H1 (cell line): ENCODE data around the gene SHROOM3. TPM values are rescaled to one million over a fixed set of nuclear protein-coding genes. Genes with fewer than 3 reads are reported as not detected.

Experiments used
- CTCF ChIA-PET: fragments of 300-600 bp; sonication (Branson Sonifier 250); formaldehyde crosslinking; loops from one replicate; lab custom pipeline; 2021; ENCODE audit not compliant: partially characterized antibody; lab: Charles Lee
- POLR2A ChIA-PET: fragments of 300-600 bp; sonication (Branson Sonifier 250); formaldehyde crosslinking; loops from one replicate; lab custom pipeline; 2021; ENCODE audit warnings: inconsistent platforms; ENCODE audit not compliant: partially characterized antibody; lab: Charles Lee
- DNase-seq, 2 experiments: peaks; one replicate each; pipeline versions ENCODE4 v3.0.0 to v3.0.0-alpha.2; 2010 to 2022; ENCODE audit warnings: low spot score in 2 of 2, low read depth in 1 of 2, mixed read lengths in 1 of 2
- FAIRE-seq: peaks from 2 replicates; lab custom pipeline; 2011; peaks lifted over from hg19 to GRCh38; lab: Jason Lieb, UNC
- H2AFZ ChIP-seq: 2 replicates; pipeline ENCODE4 v1.8.1; 2012; ENCODE audit warnings: low read length, inconsistent platforms
- H2AK5ac ChIP-seq: 2 replicates; pipeline ENCODE4 v1.6.1; 2013; ENCODE audit warnings: low read depth, low read length
- H2BK120ac ChIP-seq: replicated peaks from 2 replicates; pipeline ENCODE3; 2013; ENCODE audit warnings: low read depth, low read length, inconsistent platforms
- H2BK12ac ChIP-seq: 2 replicates; pipeline ENCODE4 v1.6.1; 2013; ENCODE audit warnings: low read depth, low read length
- H2BK15ac ChIP-seq: 2 replicates; pipeline ENCODE4 v1.6.1; 2013; ENCODE audit warnings: low read length
- H2BK20ac ChIP-seq: 2 replicates; pipeline ENCODE4 v1.6.1; 2013; ENCODE audit warnings: low read length
- H2BK5ac ChIP-seq: 2 replicates; pipeline ENCODE4 v1.6.1; 2013; ENCODE audit warnings: low read depth, low read length
- H3K14ac ChIP-seq: 2 replicates; pipeline ENCODE4 v1.6.1; 2013; ENCODE audit warnings: inconsistent platforms; ENCODE audit not compliant: insufficient read length
- H3K18ac ChIP-seq: 2 replicates; pipeline ENCODE4 v1.6.1; 2013; ENCODE audit warnings: low read length; ENCODE audit errors: extremely low read depth
- H3K23ac ChIP-seq: 2 replicates; pipeline ENCODE4 v1.6.1; 2013; ENCODE audit warnings: inconsistent platforms; ENCODE audit not compliant: insufficient read length
- H3K23me2 ChIP-seq: 2 replicates; pipeline ENCODE4 v1.6.1; 2013; ENCODE audit warnings: low read depth, low read length
- H3K27ac ChIP-seq: 2 replicates; pipeline ENCODE4 v1.6.1; 2011; ENCODE audit warnings: low read depth, low read length, inconsistent platforms
- H3K27me3 ChIP-seq, 4 experiments: replicated peaks in 1 of 4; 1 replicate in 1 of 4; 2 replicates in 3 of 4; pipeline versions ENCODE4 v1.6.1 to v1.8.1; 2011 to 2013; ENCODE audit warnings: low read length in 3 of 4, mild to moderate bottlenecking in 3 of 4, inconsistent platforms in 2 of 4, mixed read lengths in 2 of 4, moderate library complexity in 1 of 4; ENCODE audit not compliant: control insufficient read depth in 3 of 4, insufficient read depth in 3 of 4; ENCODE audit errors: extremely low read depth in 1 of 4
- H3K36me3 ChIP-seq, 4 experiments: 2 replicates each; pipeline versions ENCODE4 v1.6.1 to v1.8.1; 2011 to 2013; ENCODE audit warnings: mild to moderate bottlenecking in 4 of 4, low read length in 3 of 4, moderate library complexity in 2 of 4, control low read depth in 1 of 4, inconsistent platforms in 1 of 4; ENCODE audit not compliant: insufficient read depth in 4 of 4, control insufficient read depth in 2 of 4
- H3K4ac ChIP-seq: replicated peaks from 2 replicates; pipeline ENCODE3; 2013; ENCODE audit warnings: low read length, low read depth, mixed read lengths, inconsistent platforms; ENCODE audit not compliant: insufficient read length
- H3K4me1 ChIP-seq, 4 experiments: replicated peaks in 1 of 4; 1 replicate in 1 of 4; 2 replicates in 3 of 4; pipeline versions ENCODE4 v1.6.1 to v1.8.1; 2011 to 2013; ENCODE audit warnings: low read length in 3 of 4, inconsistent platforms in 2 of 4, mixed read lengths in 1 of 4; ENCODE audit not compliant: insufficient read depth in 4 of 4, control insufficient read depth in 3 of 4
- H3K4me2 ChIP-seq, 2 experiments: 2 replicates each; pipeline versions ENCODE4 v1.6.1 to v1.8.1; 2011 to 2013; ENCODE audit warnings: low read depth in 2 of 2, low read length in 2 of 2, control low read depth in 1 of 2, inconsistent platforms in 1 of 2, mild to moderate bottlenecking in 1 of 2; ENCODE audit not compliant: insufficient read depth in 1 of 2
- H3K4me3 ChIP-seq, 4 experiments: fragments of 200-600, 300-600 bp in 1 of 4; sonication (generic), shearing (Covaris generic), sonication (Bioruptor Twin) in 1 of 4; 2 replicates each; pipeline versions ENCODE4 v1.5.1 to v1.8.1; 2011 to 2016; ENCODE audit warnings: low read length in 4 of 4, low read depth in 3 of 4, control low read depth in 2 of 4, inconsistent platforms in 2 of 4, mild to moderate bottlenecking in 2 of 4, mixed read lengths in 1 of 4, moderate library complexity in 1 of 4; ENCODE audit not compliant: insufficient read depth in 2 of 4; ENCODE audit errors: extremely low read depth in 1 of 4
- H3K56ac ChIP-seq: replicated peaks from 2 replicates; pipeline ENCODE3; 2013; ENCODE audit warnings: low read depth, mild to moderate bottlenecking, mixed read lengths, low read length, inconsistent platforms; ENCODE audit not compliant: insufficient read length
- H3K79me1 ChIP-seq: 2 replicates; pipeline ENCODE4 v1.6.1; 2013; ENCODE audit warnings: low read depth, low read length, control low read depth
- H3K79me2 ChIP-seq, 2 experiments: 2 replicates each; pipeline versions ENCODE4 v1.6.1 to v1.8.1; 2012 to 2013; ENCODE audit warnings: low read length in 2 of 2, mild to moderate bottlenecking in 2 of 2, inconsistent platforms in 1 of 2; ENCODE audit not compliant: insufficient read depth in 2 of 2, control insufficient read depth in 1 of 2
- H3K9ac ChIP-seq, 4 experiments: replicated peaks in 1 of 4; 1 replicate in 1 of 4; 2 replicates in 3 of 4; pipeline versions ENCODE4 v1.6.1 to v1.8.1; 2011 to 2013; ENCODE audit warnings: low read depth in 3 of 4, low read length in 3 of 4, control low read depth in 2 of 4, mild to moderate bottlenecking in 2 of 4, moderate library complexity in 2 of 4, inconsistent platforms in 1 of 4; ENCODE audit errors: extremely low read depth in 1 of 4
- H3K9me3 ChIP-seq, 2 experiments: 2 replicates each; pipeline versions ENCODE4 v1.6.1 to v1.8.1; 2012 to 2013; ENCODE audit warnings: mild to moderate bottlenecking in 2 of 2, moderate library complexity in 2 of 2, control low read depth in 1 of 2, inconsistent platforms in 1 of 2, low read depth in 1 of 2, low read length in 1 of 2, mixed read lengths in 1 of 2; ENCODE audit not compliant: insufficient read depth in 2 of 2
- H4K20me1 ChIP-seq, 2 experiments: replicated peaks in 1 of 2; 2 replicates each; pipeline versions ENCODE3 to v1.8.1; 2011 to 2013; ENCODE audit warnings: inconsistent platforms in 2 of 2, low read length in 2 of 2, mild to moderate bottlenecking in 1 of 2; ENCODE audit not compliant: insufficient read depth in 2 of 2, control insufficient read depth in 1 of 2
- H4K5ac ChIP-seq: 2 replicates; pipeline ENCODE4 v1.6.1; 2013; ENCODE audit warnings: low read length, low read depth, mixed read lengths, inconsistent platforms; ENCODE audit not compliant: insufficient read length
- H4K8ac ChIP-seq: 2 replicates; pipeline ENCODE4 v1.8.0; 2013; ENCODE audit warnings: mild to moderate bottlenecking, moderate library complexity, low read length, inconsistent platforms; ENCODE audit not compliant: insufficient read depth; ENCODE audit errors: extremely low read depth
- H4K91ac ChIP-seq: replicated peaks from 2 replicates; pipeline ENCODE3; 2013; ENCODE audit warnings: low read length, mixed read lengths, inconsistent platforms; ENCODE audit not compliant: insufficient read length
- BCL11A ChIP-seq, 2 experiments: IDR thresholded peaks; one replicate each; pipeline ENCODE4 v1.6.1; 2011; ENCODE audit warnings: low read depth in 2 of 2, low read length in 2 of 2, mild to moderate bottlenecking in 2 of 2
- HDAC2 ChIP-seq, 2 experiments: fragments of 300-600 bp in 1 of 2; sonication (generic) in 1 of 2; IDR thresholded peaks; 2 replicates each; pipeline ENCODE4 v1.6.1; 2011 to 2012; ENCODE audit warnings: low read depth in 2 of 2, low read length in 2 of 2, mild to moderate bottlenecking in 2 of 2, moderate library complexity in 2 of 2, borderline replicate concordance in 1 of 2, inconsistent platforms in 1 of 2
- KDM4A ChIP-seq: IDR thresholded peaks from one replicate; pipeline ENCODE4 v1.7.1; 2012; ENCODE audit warnings: low read depth, mild to moderate bottlenecking, moderate library complexity, low read length, inconsistent platforms; ENCODE audit not compliant: severe bottlenecking
- NANOG ChIP-seq: IDR thresholded peaks from 2 replicates; pipeline ENCODE4 v1.6.1; 2011; ENCODE audit warnings: low read length, low read depth, mild to moderate bottlenecking, inconsistent platforms; ENCODE audit not compliant: insufficient read depth, poor library complexity, severe bottlenecking
- RXRA ChIP-seq: IDR thresholded peaks from 2 replicates; pipeline ENCODE4 v1.6.1; 2011; ENCODE audit warnings: low read depth, mild to moderate bottlenecking, low read length, moderate library complexity; ENCODE audit not compliant: insufficient read depth
- WGBS, 2 experiments: shearing (Covaris generic) in 1 of 2; methylation state at CpG; one replicate each; pipeline versions ENCODE4 v1.1.6 to v1.1.7; 2013 to 2015; ENCODE audit warnings: low lambda C conversion rate in 2 of 2, mixed read lengths in 2 of 2, inconsistent platforms in 1 of 2, low coverage in 1 of 2, missing lambda C conversion rate in 1 of 2; ENCODE audit not compliant: insufficient replicate concordance in 2 of 2, insufficient coverage in 1 of 2, insufficient read length in 1 of 2; ENCODE audit errors: extremely low coverage in 1 of 2, missing lambda C conversion rate in 1 of 2; 5-methylcytosine and 5-hydroxymethylcytosine counted together
- polyA plus RNA-seq, 7 experiments: library from polyadenylated mRNA; depleted of rRNA in 3 of 7; stranded (reverse) in 5 of 7; unstranded in 2 of 7; fragments of >200 nt in 5 of 7; fragments of 200-250 nt in 2 of 7; gene quantifications; 1 replicate in 5 of 7; 2 replicates in 1 of 7; 4 replicates in 1 of 7; pipeline versions ENCODE4 v1.2.1 to v1.2.3, GENCODE V29; 2011 to 2013; ENCODE audit warnings: missing spikeins in 2 of 7, mixed read lengths in 2 of 7
- total RNA-seq: library from RNA; stranded (reverse); fragmentation: NEBNext Ultra II Directional; extraction: Animal tissue kit (Norgen Biotek cat#: 25700); gene quantifications from 2 replicates; pipeline ENCODE4 v1.2.1, GENCODE V29; 2021
- TF ChIP-seq, protein P1 (sequence below): IDR thresholded peaks from 2 replicates; pipeline ENCODE4 v1.6.1; 2012; ENCODE audit warnings: inconsistent platforms

Gene SHROOM3
- total and polyA plus RNA-seq, 2 of the 8 experiments (the other 6 are each of a cell fraction or from before 2014, with no cell fraction given) = 15.8 to 34.0 TPM

DNA sequence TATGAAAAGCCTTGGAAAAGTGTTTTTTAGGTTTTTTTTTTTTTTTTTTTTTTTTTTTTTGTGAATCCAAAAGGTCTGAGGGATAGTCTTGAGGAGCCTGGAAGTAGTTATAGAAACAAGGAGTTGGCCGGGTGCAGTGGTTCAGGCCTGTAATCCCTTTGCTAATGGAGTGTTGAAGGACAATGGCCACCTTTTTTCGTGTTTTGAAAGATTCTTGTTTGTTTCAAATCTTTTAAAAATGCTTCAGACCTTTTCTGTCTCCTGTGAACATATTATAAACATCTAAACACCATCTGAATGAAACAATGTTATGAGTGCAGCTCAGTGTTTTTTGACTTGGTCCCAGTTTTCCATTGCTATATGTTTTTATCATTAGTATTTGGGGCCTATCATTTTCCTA lies 285.1 kb downstream of the SHROOM3 start:
- no peak overlapping the region for H3K4me3 ChIP-seq
- H3K4me1 ChIP-seq = peaks cover 0 to 17% (median 8%) of the 10 kb centered on the region in 4 experiments; a peak in 5 of 7 replicates
- H3K56ac ChIP-seq = no peak overlapping the region
- peaks cover 0 to 48% of the 10 kb centered on the region in 2 experiments; a peak in 2 of 4 replicates for H3K79me2 ChIP-seq
- H3K4me2 ChIP-seq = no peak overlapping the region
- H2AK5ac ChIP-seq = no peak overlapping the region
- no peak overlapping the region for H2BK20ac ChIP-seq
- no peak overlapping the region for H2BK120ac ChIP-seq
- no peak overlapping the region for H2BK15ac ChIP-seq
- H2AFZ ChIP-seq = no peak overlapping the region
- H2BK12ac ChIP-seq = no peak overlapping the region
- H4K91ac ChIP-seq = no peak overlapping the region
- H3K79me1 ChIP-seq = no peaks in the 10 kb centered on the region
- no peak overlapping the region for H3K27ac ChIP-seq
- H4K20me1 ChIP-seq = peaks cover 0 to 1% of the 10 kb centered on the region in 2 experiments
- CTCF ChIA-PET = interaction anchor here (1.1 to 1.2 kb wide), 2 partner anchors 11 to 23 kb away, joined by 3 to 5 read pairs; no protein-coding TSS in a partner anchor
- H3K14ac ChIP-seq = no peak overlapping the region
- no peaks in the 10 kb centered on the region for H3K27me3 ChIP-seq
- H3K9me3 ChIP-seq = no peaks in the 10 kb centered on the region
- H3K23me2 ChIP-seq = no peaks in the 10 kb centered on the region
- 86% methylated on average over 2 of the region's 2 CpGs; no CpG with 5 or more reads in 1 of the 2 experiments for WGBS, 2 experiments
- no peak overlapping the region for H4K8ac ChIP-seq
- H3K23ac ChIP-seq = no peak overlapping the region
- H3K18ac ChIP-seq = no peak overlapping the region
- no peak overlapping the region for H4K5ac ChIP-seq
- no peak overlapping the region for H3K9ac ChIP-seq
- POLR2A ChIA-PET = interaction anchor here (0.9 kb wide), 1 partner anchor 9 kb away, joined by 3 read pairs; no protein-coding TSS in a partner anchor
- no peak overlapping the region for H2BK5ac ChIP-seq
- peak; percentile 32 for FAIRE-seq
- DNase-seq = no peak
- no peaks in the 10 kb centered on the region; a peak in 1 of 8 replicates for H3K36me3 ChIP-seq
- no peak overlapping the region for H3K4ac ChIP-seq
- TF ChIP-seq HDAC2 (IDR thresholded peaks at IDR 0.05; ENCODE audit: borderline replicate concordance in 1 of 2, low read depth in 2 of 2, low read length in 2 of 2) (no peak), NANOG (no peak), RXRA (no peak), BCL11A (IDR thresholded peaks at IDR 0.05; ENCODE audit: low read depth in 2 of 2, low read length in 2 of 2) (no peak), KDM4A (no peak)
- TF ChIP-seq, protein P1, sequence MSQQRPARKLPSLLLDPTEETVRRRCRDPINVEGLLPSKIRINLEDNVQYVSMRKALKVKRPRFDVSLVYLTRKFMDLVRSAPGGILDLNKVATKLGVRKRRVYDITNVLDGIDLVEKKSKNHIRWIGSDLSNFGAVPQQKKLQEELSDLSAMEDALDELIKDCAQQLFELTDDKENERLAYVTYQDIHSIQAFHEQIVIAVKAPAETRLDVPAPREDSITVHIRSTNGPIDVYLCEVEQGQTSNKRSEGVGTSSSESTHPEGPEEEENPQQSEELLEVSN = no peak
